ENCODE measurements around the gene TEX26. TPM values are rescaled to one million over a fixed set of nuclear protein-coding genes. Genes with fewer than 3 reads are reported as not detected.

Gene TEX26
- polyA plus RNA-seq, 1 of the 3 experiments (the other 2 are of a cell fraction) = not detected

- Histone ChIP-seq H3K4me3 (ENCODE audit: low read depth in 2 of 2, low read length in 1 of 2) (no peak overlapping the region), H3K79me2 (ENCODE audit: insufficient read depth) (no peaks in the 10 kb centered on the region), H4K20me1 (ENCODE audit: insufficient read depth) (no peaks in the 10 kb centered on the region), H3K9me3 (no peaks in the 10 kb centered on the region), H3F3A (replicated peaks; ENCODE audit: insufficient read depth) (no peaks in the 10 kb centered on the region), H3K9me2 (no peaks in the 10 kb centered on the region), H3K36me3 (replicated peaks in 1 of 2; ENCODE audit: control insufficient read depth in 1 of 2, insufficient read depth in 2 of 2, low read length in 1 of 2) (no peaks in the 10 kb centered on the region), H3K4me1 (ENCODE audit: control insufficient read depth in 1 of 2, insufficient read depth in 2 of 2, low read depth in 1 of 2, low read length in 1 of 2) (no peaks in the 10 kb centered on the region), H3K27ac (ENCODE audit: low read depth in 2 of 2, low read length in 1 of 2) (no peak overlapping the region), H2AFZ (ENCODE audit: low read depth) (no peak overlapping the region), H3K4me2 (no peak overlapping the region), H3K27me3 (ENCODE audit: insufficient read depth) (no peaks in the 10 kb centered on the region), H3K9ac (no peak overlapping the region)
- WGBS (ENCODE audit: low lambda C conversion rate) = 80% methylated on average over 4 of the region's 4 CpGs
- TF ChIP-seq SIN3A (IDR thresholded peaks at IDR 0.05; ENCODE audit: borderline replicate concordance, low read depth, low read length) (no peak), CHD2 (IDR thresholded peaks at IDR 0.05; ENCODE audit: low read length, partially characterized antibody) (no peak), USF1 (IDR thresholded peaks at IDR 0.05; ENCODE audit: borderline replicate concordance, low read depth) (no peak), RAD21 (IDR thresholded peaks at IDR 0.05; ENCODE audit: low read length) (no peak)
- no peak for DNase-seq
- CTCF ChIA-PET = interaction anchor here (1.2 kb wide), 1 partner anchor 29 kb away, joined by 3 read pairs; no protein-coding TSS in a partner anchor
- POLR2A ChIA-PET = no interaction called here
Measured at GRCh38 chr13:30936971-30937370, 4.5 kb downstream of the TEX26 start.

GRCh38 chr13:30943881-30944280 is 11.4 kb downstream of the TEX26 start:
- Histone ChIP-seq H3K27ac (ENCODE audit: low read depth in 2 of 2, low read length in 1 of 2) (no peak overlapping the region), H3K27me3 (ENCODE audit: insufficient read depth) (no peaks in the 10 kb centered on the region), H3K36me3 (replicated peaks in 1 of 2; ENCODE audit: control insufficient read depth in 1 of 2, insufficient read depth in 2 of 2, low read length in 1 of 2) (no peaks in the 10 kb centered on the region), H3K4me2 (no peak overlapping the region), H3K4me3 (ENCODE audit: low read depth in 2 of 2, low read length in 1 of 2) (no peak overlapping the region), H3K9me3 (0 out of 2 replicates have a peak, but pooled peaks cover 3% of the 10 kb centered on the region), H3K4me1 (ENCODE audit: control insufficient read depth in 1 of 2, insufficient read depth in 2 of 2, low read depth in 1 of 2, low read length in 1 of 2) (no peaks in the 10 kb centered on the region), H3F3A (replicated peaks; ENCODE audit: insufficient read depth) (no peaks in the 10 kb centered on the region), H3K9ac (no peak overlapping the region), H2AFZ (ENCODE audit: low read depth) (no peak overlapping the region), H3K79me2 (ENCODE audit: insufficient read depth) (no peaks in the 10 kb centered on the region), H4K20me1 (ENCODE audit: insufficient read depth) (no peaks in the 10 kb centered on the region), H3K9me2 (no peaks in the 10 kb centered on the region)
- TF ChIP-seq MXI1 (IDR thresholded peaks at IDR 0.05; ENCODE audit: low read depth, low read length) = no peak
- TF ChIP-seq RFX5 (IDR thresholded peaks at IDR 0.05; ENCODE audit: low read length) = no peak
- TF ChIP-seq GATA2 (CRISPR knock-in tag; IDR thresholded peaks at IDR 0.05) = no peak
- no peak for TF ChIP-seq FOXM1 (IDR thresholded peaks at IDR 0.05; ENCODE audit: low read depth)
- no peak for DNase-seq
- ChIA-PET CTCF (no interaction called here), POLR2A (no interaction called here)
- 51% methylated on average over 3 of the region's 3 CpGs for WGBS (ENCODE audit: low lambda C conversion rate)

- Histone ChIP-seq H3K4me3 (ENCODE audit: low read depth in 2 of 2, low read length in 1 of 2) (no peak overlapping the region), H3K9me2 (0 out of 2 replicates have a peak, but pooled peaks cover 3% of the 10 kb centered on the region), H4K20me1 (ENCODE audit: insufficient read depth) (no peaks in the 10 kb centered on the region), H3K27ac (ENCODE audit: low read depth in 2 of 2, low read length in 1 of 2) (no peak overlapping the region), H3K4me2 (no peak overlapping the region), H3K9me3 (0 out of 2 replicates have a peak, but pooled peaks cover 10% of the 10 kb centered on the region), H2AFZ (ENCODE audit: low read depth) (no peak overlapping the region), H3K9ac (no peak overlapping the region), H3F3A (replicated peaks; ENCODE audit: insufficient read depth) (no peaks in the 10 kb centered on the region), H3K36me3 (replicated peaks in 1 of 2; ENCODE audit: control insufficient read depth in 1 of 2, insufficient read depth in 2 of 2, low read length in 1 of 2) (no peaks in the 10 kb centered on the region), H3K4me1 (ENCODE audit: control insufficient read depth in 1 of 2, insufficient read depth in 2 of 2, low read depth in 1 of 2, low read length in 1 of 2) (no peaks in the 10 kb centered on the region), H3K79me2 (ENCODE audit: insufficient read depth) (no peaks in the 10 kb centered on the region), H3K27me3 (ENCODE audit: insufficient read depth) (no peaks in the 10 kb centered on the region; the same call in 1 of the 2 replicates)
- 57% methylated on average over 5 of the region's 5 CpGs for WGBS (ENCODE audit: low lambda C conversion rate)
- ChIA-PET POLR2A (no interaction called here), CTCF (no interaction called here)
- DNase-seq = no peak
- TF ChIP-seq NFIC (IDR thresholded peaks at IDR 0.05; ENCODE audit: borderline replicate concordance) = no peak
- TF ChIP-seq MAX (IDR thresholded peaks at IDR 0.05; ENCODE audit: low read depth) = no peak
- TF ChIP-seq TAF1 (IDR thresholded peaks at IDR 0.05; ENCODE audit: borderline replicate concordance, low read depth, low read length) = no peak
Measured at GRCh38 chr13:30957258-30957943, 24.9 kb downstream of the TEX26 start.

All from SK-N-SH (cell line).